HG03460 (cell line): ENCODE results near the gene RACGAP1.

Source experiments
- ATAC-seq: cut with Tn5 transposase; IDR thresholded peaks from one replicate; pipeline ENCODE4 v1.9.1; 2021; ENCODE audit not compliant: unreplicated experiment

Gene RACGAP1

GRCh38 chr12:50057000-50057841 lies 31.9 kb upstream of the RACGAP1 start, which contains the start of gene ASIC1:
ASIC1 (plus strand) TSS chr12:50057596; CDS start chr12:50058767, 1,171 bp downstream.
- ATAC-seq, result no peak

GRCh38 chr12:50056639-50056976 lies 31.3 kb upstream of the RACGAP1 start:
- ATAC-seq, result no peak

- ATAC-seq, result no peak
These were observed 30.7 kb upstream of the RACGAP1 start for GRCh38 chr12:50055831-50056638.

GRCh38 chr12:50053583-50053982 lies 28.3 kb upstream of the RACGAP1 start:
- no peak for ATAC-seq

- no peak for ATAC-seq
These were observed 27.7 kb upstream of the RACGAP1 start for GRCh38 chr12:50052964-50053363.

GRCh38 chr12:50052544-50052943 lies 27.2 kb upstream of the RACGAP1 start:
- no peak for ATAC-seq

- no peak for ATAC-seq
These were observed 26.0 kb upstream of the RACGAP1 start for GRCh38 chr12:50051101-50051806.

GRCh38 chr12:50050410-50051098 lies 25.3 kb upstream of the RACGAP1 start:
- no peak for ATAC-seq

- no peak for ATAC-seq
These were observed 24.8 kb upstream of the RACGAP1 start for GRCh38 chr12:50050119-50050385.

GRCh38 chr12:50049254-50050118 lies 24.2 kb upstream of the RACGAP1 start:
- ATAC-seq, result no peak

- ATAC-seq, result no peak
These were observed 22.5 kb upstream of the RACGAP1 start for GRCh38 chr12:50047693-50048250.

- no peak for ATAC-seq
These were observed 18.6 kb upstream of the RACGAP1 start for GRCh38 chr12:50043854-50044253.

GRCh38 chr12:50043308-50043707 lies 18.0 kb upstream of the RACGAP1 start:
- ATAC-seq, result no peak

- no peak for ATAC-seq
These were observed 17.4 kb upstream of the RACGAP1 start for GRCh38 chr12:50042693-50043092.

- no peak for ATAC-seq
These were observed 16.7 kb upstream of the RACGAP1 start for GRCh38 chr12:50041962-50042361.

- no peak for ATAC-seq
These were observed 16.0 kb upstream of the RACGAP1 start for GRCh38 chr12:50041062-50041860.

- no peak for ATAC-seq
These were observed 15.4 kb upstream of the RACGAP1 start for GRCh38 chr12:50040657-50041056.

GRCh38 chr12:50039151-50039835 lies 14.0 kb upstream of the RACGAP1 start:
- no peak for ATAC-seq

- no peak for ATAC-seq
These were observed 13.0 kb upstream of the RACGAP1 start for GRCh38 chr12:50038336-50038735.
